HCT116 (cell line): Measurements from ENCODE around the gene CRBN.

Experiments used
- CEBPB ChIP-seq: IDR thresholded peaks from 2 replicates; pipeline ENCODE4 v1.6.1; 2012; ENCODE audit warnings: low read depth
- EZH2 ChIP-seq: fragments of 200-600 bp; sonication (generic); IDR thresholded peaks from 2 replicates; pipeline ENCODE4 v1.6.1; 2017; ENCODE audit warnings: antibody characterized with exemption, mixed run types
- POLR2A ChIP-seq: IDR thresholded peaks from 2 replicates; pipeline ENCODE4 v1.7.0; 2011; ENCODE audit warnings: borderline replicate concordance; ENCODE audit not compliant: insufficient read depth, insufficient read length; ENCODE audit errors: extremely low read depth
- POLR2AphosphoS5 ChIP-seq: IDR thresholded peaks from 2 replicates; pipeline ENCODE4 v1.6.1; 2011; ENCODE audit warnings: mild to moderate bottlenecking, low read depth, low read length, moderate library complexity
- RAD21 ChIP-seq: IDR thresholded peaks from 2 replicates; pipeline ENCODE4 v1.6.1; 2012; ENCODE audit warnings: low read depth, mild to moderate bottlenecking
- SIN3A ChIP-seq: IDR thresholded peaks from 2 replicates; pipeline ENCODE4 v1.6.1; 2012; ENCODE audit warnings: low read depth
- TCF7L2 ChIP-seq: IDR thresholded peaks from 2 replicates; pipeline ENCODE4 v1.7.0; 2011; ENCODE audit warnings: borderline replicate concordance, inconsistent platforms; ENCODE audit not compliant: insufficient read depth, insufficient read length; ENCODE audit errors: extremely low read depth
- YY1 ChIP-seq: IDR thresholded peaks from 2 replicates; pipeline ENCODE4 v1.6.1; 2011; ENCODE audit warnings: low read length, low read depth, moderate library complexity, mild to moderate bottlenecking; ENCODE audit not compliant: insufficient replicate concordance; ENCODE audit errors: extremely low read depth
- TF ChIP-seq, protein P1 (sequence below), 3 experiments: fragments of 200-600 bp in 1 of 3; sonication (generic) in 1 of 3; IDR thresholded peaks in 2 of 3; conservative IDR thresholded peaks in 1 of 3; 2 replicates each; pipeline ENCODE4 v1.5.1; 2012 to 2017; ENCODE audit warnings: low read depth in 2 of 3, low read length in 2 of 3, antibody characterized with exemption in 1 of 3, borderline replicate concordance in 1 of 3, control low read depth in 1 of 3, mild to moderate bottlenecking in 1 of 3, mixed read lengths in 1 of 3, mixed run types in 1 of 3, moderate library complexity in 1 of 3; ENCODE audit not compliant: insufficient read depth in 1 of 3
- TF ChIP-seq, protein P2 (sequence below): IDR thresholded peaks from 2 replicates; pipeline ENCODE4 v1.6.1; 2011; ENCODE audit warnings: mild to moderate bottlenecking, low read length, moderate library complexity; ENCODE audit not compliant: insufficient replicate concordance; ENCODE audit errors: extremely low read depth
- TF ChIP-seq, protein P3 (sequence below): IDR thresholded peaks from 2 replicates; pipeline ENCODE4 v1.6.1; 2012

DNA sequence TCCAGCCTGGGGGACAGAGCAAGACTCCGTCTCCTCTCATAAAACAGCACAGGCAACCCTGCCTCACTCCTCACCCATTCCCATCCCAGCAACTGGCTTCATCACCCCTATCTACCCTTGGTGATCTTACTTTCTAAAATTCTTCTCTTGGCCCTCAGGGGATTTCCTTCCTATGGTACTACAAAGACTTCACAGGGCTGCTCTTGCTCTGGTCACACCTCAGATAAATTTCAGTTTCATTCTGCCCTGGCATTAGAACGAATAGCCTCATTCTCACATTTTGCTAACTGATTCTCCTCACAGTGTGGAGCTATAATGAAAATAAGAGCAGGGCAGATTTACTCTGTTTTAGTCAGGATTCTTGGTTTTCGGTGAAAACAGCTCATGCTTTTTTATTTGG lies 22.1 kb upstream of the CRBN start:
- TF ChIP-seq, protein P1, sequence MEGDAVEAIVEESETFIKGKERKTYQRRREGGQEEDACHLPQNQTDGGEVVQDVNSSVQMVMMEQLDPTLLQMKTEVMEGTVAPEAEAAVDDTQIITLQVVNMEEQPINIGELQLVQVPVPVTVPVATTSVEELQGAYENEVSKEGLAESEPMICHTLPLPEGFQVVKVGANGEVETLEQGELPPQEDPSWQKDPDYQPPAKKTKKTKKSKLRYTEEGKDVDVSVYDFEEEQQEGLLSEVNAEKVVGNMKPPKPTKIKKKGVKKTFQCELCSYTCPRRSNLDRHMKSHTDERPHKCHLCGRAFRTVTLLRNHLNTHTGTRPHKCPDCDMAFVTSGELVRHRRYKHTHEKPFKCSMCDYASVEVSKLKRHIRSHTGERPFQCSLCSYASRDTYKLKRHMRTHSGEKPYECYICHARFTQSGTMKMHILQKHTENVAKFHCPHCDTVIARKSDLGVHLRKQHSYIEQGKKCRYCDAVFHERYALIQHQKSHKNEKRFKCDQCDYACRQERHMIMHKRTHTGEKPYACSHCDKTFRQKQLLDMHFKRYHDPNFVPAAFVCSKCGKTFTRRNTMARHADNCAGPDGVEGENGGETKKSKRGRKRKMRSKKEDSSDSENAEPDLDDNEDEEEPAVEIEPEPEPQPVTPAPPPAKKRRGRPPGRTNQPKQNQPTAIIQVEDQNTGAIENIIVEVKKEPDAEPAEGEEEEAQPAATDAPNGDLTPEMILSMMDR (IDR thresholded peaks at IDR 0.05 in 2 of 3, conservative IDR thresholded peaks at IDR 0.05 in 1 of 3; ENCODE audit: borderline replicate concordance in 1 of 3, insufficient read depth in 1 of 3, low read depth in 2 of 3, low read length in 2 of 3): no peak
- TF ChIP-seq SIN3A (no peak), RAD21 (no peak), EZH2 (no peak), TCF7L2 (no peak), POLR2A (no peak), POLR2AphosphoS5 (no peak), CEBPB (no peak), YY1 (no peak)
- TF ChIP-seq, protein P2, sequence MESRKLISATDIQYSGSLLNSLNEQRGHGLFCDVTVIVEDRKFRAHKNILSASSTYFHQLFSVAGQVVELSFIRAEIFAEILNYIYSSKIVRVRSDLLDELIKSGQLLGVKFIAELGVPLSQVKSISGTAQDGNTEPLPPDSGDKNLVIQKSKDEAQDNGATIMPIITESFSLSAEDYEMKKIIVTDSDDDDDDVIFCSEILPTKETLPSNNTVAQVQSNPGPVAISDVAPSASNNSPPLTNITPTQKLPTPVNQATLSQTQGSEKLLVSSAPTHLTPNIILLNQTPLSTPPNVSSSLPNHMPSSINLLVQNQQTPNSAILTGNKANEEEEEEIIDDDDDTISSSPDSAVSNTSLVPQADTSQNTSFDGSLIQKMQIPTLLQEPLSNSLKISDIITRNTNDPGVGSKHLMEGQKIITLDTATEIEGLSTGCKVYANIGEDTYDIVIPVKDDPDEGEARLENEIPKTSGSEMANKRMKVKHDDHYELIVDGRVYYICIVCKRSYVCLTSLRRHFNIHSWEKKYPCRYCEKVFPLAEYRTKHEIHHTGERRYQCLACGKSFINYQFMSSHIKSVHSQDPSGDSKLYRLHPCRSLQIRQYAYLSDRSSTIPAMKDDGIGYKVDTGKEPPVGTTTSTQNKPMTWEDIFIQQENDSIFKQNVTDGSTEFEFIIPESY: no peak
- TF ChIP-seq, protein P3, sequence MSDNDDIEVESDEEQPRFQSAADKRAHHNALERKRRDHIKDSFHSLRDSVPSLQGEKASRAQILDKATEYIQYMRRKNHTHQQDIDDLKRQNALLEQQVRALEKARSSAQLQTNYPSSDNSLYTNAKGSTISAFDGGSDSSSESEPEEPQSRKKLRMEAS: no peak
